Astrocyte (in vitro differentiated cells and primary cell): ENCODE measurements around the gene SLC6A4.

Source experiments
- CTCF ChIP-seq: IDR thresholded peaks from 2 replicates; pipeline ENCODE4 v1.5.1; 2011; ENCODE audit warnings: low read depth, mild to moderate bottlenecking, inconsistent platforms, low read length, moderate library complexity; ENCODE audit not compliant: insufficient read depth
- EZH2 ChIP-seq: IDR thresholded peaks from 2 replicates; pipeline ENCODE4 v1.6.1; 2012; ENCODE audit warnings: mild to moderate bottlenecking, low read length, inconsistent platforms; ENCODE audit not compliant: insufficient read depth

GRCh38 chr17:30200106-30200505 is 35.4 kb downstream of the SLC6A4 start:
- TF ChIP-seq CTCF: no peak
- no peak for TF ChIP-seq EZH2
